Measurements from ENCODE around the gene NAPA.

The NAPA gene

DNA sequence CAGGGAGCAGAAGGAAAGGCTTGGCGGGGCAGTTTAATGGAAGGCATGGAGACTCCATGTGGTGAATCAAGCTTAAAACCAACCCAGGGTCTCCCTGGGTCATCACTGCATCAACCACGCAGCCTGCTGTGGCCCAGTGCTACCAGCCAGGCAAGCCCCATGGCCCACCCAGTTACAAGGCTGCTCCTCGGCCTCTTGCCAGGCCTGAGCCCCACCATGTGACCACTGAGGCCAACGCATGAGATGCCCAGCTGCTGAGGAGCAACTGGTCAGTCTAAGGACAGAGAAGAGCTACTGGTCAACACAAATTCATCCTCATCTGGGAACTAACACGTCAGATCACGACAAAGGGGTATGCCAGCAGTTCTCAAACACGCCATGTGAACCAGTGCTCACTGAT lies 15.5 kb downstream of the NAPA start:
- TF ChIP-seq, protein P1, sequence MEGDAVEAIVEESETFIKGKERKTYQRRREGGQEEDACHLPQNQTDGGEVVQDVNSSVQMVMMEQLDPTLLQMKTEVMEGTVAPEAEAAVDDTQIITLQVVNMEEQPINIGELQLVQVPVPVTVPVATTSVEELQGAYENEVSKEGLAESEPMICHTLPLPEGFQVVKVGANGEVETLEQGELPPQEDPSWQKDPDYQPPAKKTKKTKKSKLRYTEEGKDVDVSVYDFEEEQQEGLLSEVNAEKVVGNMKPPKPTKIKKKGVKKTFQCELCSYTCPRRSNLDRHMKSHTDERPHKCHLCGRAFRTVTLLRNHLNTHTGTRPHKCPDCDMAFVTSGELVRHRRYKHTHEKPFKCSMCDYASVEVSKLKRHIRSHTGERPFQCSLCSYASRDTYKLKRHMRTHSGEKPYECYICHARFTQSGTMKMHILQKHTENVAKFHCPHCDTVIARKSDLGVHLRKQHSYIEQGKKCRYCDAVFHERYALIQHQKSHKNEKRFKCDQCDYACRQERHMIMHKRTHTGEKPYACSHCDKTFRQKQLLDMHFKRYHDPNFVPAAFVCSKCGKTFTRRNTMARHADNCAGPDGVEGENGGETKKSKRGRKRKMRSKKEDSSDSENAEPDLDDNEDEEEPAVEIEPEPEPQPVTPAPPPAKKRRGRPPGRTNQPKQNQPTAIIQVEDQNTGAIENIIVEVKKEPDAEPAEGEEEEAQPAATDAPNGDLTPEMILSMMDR (IDR thresholded peaks at IDR 0.05; ENCODE audit: borderline replicate concordance, control extremely low read depth, extremely low read depth, insufficient read depth, missing control alignments), result no peak
- in situ Hi-C loops (cut with MboI; ENCODE audit: low sequenced_read_pairs, unreplicated experiment), result no loop called here
- DNase-seq (ENCODE audit: low spot score), result no peak

DNA sequence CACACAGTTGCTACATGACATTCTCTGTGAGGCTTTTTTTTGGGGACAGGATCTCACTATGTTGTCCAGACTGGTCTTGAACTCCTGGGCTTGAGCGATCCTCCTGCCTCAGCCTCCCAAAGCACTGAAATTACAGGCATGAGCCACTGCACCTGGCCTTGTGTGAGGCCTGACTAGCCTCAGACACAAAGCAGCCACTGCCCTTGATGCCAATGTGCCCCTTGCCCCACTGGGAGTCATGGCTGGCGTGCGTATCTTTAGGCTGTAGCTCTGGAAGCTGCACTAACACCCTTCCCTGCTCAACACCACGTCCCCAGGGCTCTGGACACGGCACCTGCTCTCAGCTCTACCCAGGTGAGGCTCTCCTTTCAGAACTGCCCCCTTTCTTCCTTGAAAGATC lies 16.3 kb downstream of the NAPA start:
- TF ChIP-seq, protein P1 (IDR thresholded peaks at IDR 0.05; ENCODE audit: borderline replicate concordance, control extremely low read depth, extremely low read depth, insufficient read depth, missing control alignments), result no peak
- in situ Hi-C loops (cut with MboI; ENCODE audit: low sequenced_read_pairs, unreplicated experiment), result no loop called here
- no peak for DNase-seq (ENCODE audit: low spot score)

DNA sequence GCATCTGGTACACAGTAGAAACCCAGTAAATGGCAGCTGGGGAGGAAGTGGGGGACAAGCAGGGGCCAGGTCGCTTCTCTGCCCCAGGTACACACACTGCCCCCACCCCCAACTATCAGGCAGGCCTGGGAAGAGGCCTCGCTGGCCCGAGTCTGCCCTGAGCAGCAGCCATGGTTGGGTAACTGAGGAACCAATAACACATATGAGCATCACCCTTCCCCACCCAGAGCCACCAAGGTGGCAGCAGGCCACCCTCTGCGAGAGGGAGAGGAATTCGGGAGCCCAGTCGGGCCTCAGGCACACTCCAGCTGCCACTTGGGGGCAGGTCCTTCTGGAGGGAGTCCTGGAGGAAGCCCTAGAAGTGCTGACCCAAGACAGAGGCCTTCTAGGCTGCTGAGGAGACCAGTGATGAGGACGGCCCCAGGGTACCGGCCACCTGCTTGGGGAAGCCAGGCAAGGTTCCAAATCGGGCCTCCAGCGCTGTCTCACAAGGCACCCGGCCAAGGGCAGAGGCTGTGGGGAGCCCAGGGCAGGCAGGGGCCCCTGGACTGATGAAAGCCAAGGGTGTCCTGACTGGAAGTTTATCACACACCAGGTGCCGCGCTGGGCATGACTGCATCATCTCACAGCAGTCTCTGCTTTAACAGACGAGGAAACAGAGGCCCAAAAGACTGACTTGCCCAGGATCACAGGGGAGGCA lies 16.9 kb downstream of the NAPA start:
- in situ Hi-C loops (cut with MboI; ENCODE audit: low sequenced_read_pairs, unreplicated experiment), result no loop called here
- TF ChIP-seq, protein P1 (IDR thresholded peaks at IDR 0.05; ENCODE audit: borderline replicate concordance, control extremely low read depth, extremely low read depth, insufficient read depth, missing control alignments), result no peak
- no peak for DNase-seq (ENCODE audit: low spot score)

DNA sequence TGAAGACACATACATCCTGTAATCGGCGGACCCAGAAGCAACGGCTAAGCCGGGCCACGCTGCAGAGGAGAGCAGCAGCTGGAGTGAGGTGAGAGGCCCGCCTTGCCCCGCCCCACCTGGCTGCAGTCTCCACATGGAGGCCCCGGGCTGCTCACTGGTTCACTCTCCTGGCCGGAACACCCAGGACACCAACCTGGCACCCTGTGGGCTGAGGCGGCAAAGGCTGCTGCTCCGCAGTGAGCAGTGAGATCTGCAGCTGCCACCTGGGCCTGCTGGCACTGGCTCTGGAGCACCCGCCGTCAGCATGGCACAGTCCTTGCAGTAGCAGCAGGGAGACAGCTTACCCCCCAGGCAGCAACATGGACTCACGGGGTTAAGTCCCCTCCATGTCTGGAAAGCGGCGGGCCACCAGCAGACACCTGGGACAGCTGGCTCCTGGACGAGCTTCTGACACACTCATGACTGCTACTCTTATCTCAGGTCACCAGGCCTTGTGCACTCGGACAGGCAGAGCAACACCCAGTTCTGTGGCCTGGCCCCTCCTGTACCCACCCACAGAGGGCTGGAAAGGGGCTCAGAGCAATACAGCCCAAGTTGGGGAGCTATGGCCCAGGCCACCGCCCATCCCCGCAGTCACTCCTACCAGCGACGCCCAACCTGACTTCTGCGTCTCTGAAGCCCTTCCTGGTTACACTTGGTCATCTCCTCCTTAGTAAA lies 17.7 kb downstream of the NAPA start:
- no peak for DNase-seq (ENCODE audit: low spot score)
- TF ChIP-seq, protein P1 (IDR thresholded peaks at IDR 0.05; ENCODE audit: borderline replicate concordance, control extremely low read depth, extremely low read depth, insufficient read depth, missing control alignments), result no peak
- in situ Hi-C loops (cut with MboI; ENCODE audit: low sequenced_read_pairs, unreplicated experiment), result no loop called here

DNA sequence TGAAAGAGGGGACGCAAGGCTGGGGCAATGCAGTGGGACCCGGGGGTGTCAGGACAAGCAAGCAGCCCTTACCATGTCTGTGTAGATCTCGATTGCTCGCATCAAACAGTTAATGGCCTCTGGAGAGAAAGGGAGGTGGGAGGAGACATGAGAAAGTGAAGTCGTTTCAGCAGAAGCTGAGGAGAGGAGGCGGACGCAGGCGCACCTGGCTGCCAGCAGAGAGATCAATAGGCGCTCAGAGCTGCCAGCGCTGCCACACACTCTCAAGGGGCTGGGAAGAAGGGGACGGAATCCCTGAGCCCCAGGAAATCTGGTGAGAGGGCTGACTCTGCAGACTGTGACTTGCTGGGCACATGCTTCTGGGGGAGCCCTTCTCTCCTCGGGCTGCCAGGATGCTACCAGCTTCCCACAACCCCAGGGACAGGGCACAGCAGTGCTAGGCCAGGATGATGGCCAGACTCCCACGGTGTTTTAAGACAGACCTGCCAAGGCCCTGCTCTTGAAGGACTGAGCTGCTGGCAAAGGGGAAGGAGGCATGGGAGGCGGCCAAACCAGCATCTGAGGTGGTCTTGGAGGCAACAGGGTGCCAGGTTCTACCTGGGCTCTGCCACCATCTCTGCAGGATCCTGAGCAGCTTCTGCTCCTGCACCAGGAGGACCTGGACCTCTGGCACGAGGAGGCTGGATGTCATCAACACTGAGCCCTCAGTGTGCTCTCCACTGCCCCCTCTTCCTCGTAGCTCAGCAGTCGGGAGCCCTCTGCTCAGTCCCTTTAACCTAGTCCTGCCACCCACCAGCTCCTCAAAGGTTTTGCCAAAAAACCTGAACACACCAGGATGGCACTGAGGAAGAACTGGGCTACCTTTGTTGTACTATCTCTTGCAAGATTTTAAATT lies 19.1 kb downstream of the NAPA start:
- DNase-seq (ENCODE audit: low spot score), result no peak
- TF ChIP-seq, protein P1 (IDR thresholded peaks at IDR 0.05; ENCODE audit: borderline replicate concordance, control extremely low read depth, extremely low read depth, insufficient read depth, missing control alignments), result no peak
- in situ Hi-C loops (cut with MboI; ENCODE audit: low sequenced_read_pairs, unreplicated experiment), result no loop called here

DNA sequence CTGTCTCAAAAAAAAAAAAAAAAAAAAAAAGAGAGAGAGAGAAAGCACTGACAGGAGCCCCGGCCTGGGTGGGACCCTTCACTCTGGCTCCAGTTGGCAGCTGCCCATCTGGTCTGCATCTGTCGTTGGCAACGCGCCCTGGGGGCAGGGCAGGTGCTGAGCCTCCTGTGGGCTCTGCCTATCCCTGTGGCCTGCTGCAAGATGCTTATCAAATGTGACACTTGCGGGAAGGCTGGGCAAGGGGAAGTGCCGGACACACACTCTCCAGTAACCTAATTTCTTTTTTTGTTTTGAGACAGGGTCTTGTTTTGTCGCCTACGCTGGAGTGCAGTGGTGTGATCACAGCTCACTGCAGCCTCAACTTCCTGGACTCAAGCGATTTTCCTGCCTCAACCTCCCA lies 20.1 kb downstream of the NAPA start:
- DNase-seq (ENCODE audit: low spot score), result no peak
- TF ChIP-seq, protein P1 (IDR thresholded peaks at IDR 0.05; ENCODE audit: borderline replicate concordance, control extremely low read depth, extremely low read depth, insufficient read depth, missing control alignments), result no peak
- in situ Hi-C loops (cut with MboI; ENCODE audit: low sequenced_read_pairs, unreplicated experiment), result no loop called here
